CD14-positive monocyte (primary cell): Measurements from ENCODE around the gene TMEM252. TPM values are rescaled to one million over a fixed set of nuclear protein-coding genes. Genes with fewer than 3 reads are reported as not detected.

ENCODE experiments used
- DNase-seq, 3 donors: peaks; one replicate each; pipeline ENCODE4 v3.0.0-alpha.2; 2011 to 2022
- H2AFZ ChIP-seq: 2 replicates; pipeline ENCODE4 v1.6.0; 2012; ENCODE audit warnings: mild to moderate bottlenecking, low read depth, low read length, inconsistent platforms; ENCODE audit not compliant: insufficient read depth, poor library complexity, severe bottlenecking
- H3K27ac ChIP-seq, 2 donors: 1 replicate in 1 of 2; 2 replicates in 1 of 2; pipeline ENCODE4 v1.5.1; 2012 to 2013; ENCODE audit warnings: low read length in 2 of 2, control low read depth in 1 of 2, inconsistent platforms in 1 of 2, low read depth in 1 of 2, mild to moderate bottlenecking in 1 of 2
- H3K27me3 ChIP-seq, 2 donors: one replicate each; pipeline versions ENCODE4 v1.6.0 to v1.6.1; 2011 to 2013; ENCODE audit warnings: low read length in 2 of 2; ENCODE audit not compliant: control insufficient read depth in 2 of 2, insufficient read depth in 2 of 2
- H3K36me3 ChIP-seq, 2 donors: replicated peaks in 1 of 2; 1 replicate in 1 of 2; 2 replicates in 1 of 2; pipeline versions ENCODE4 v1.5.1 to v1.6.1; 2012 to 2013; ENCODE audit warnings: low read length in 2 of 2, control low read depth in 1 of 2, inconsistent platforms in 1 of 2, mild to moderate bottlenecking in 1 of 2; ENCODE audit not compliant: insufficient read depth in 2 of 2, control insufficient read depth in 1 of 2
- H3K4me1 ChIP-seq, 2 donors: 1 replicate in 1 of 2; 2 replicates in 1 of 2; pipeline versions ENCODE4 v1.5.1 to v1.6.1; 2012 to 2013; ENCODE audit warnings: low read length in 2 of 2, control low read depth in 1 of 2, inconsistent platforms in 1 of 2, mild to moderate bottlenecking in 1 of 2, moderate library complexity in 1 of 2; ENCODE audit not compliant: insufficient read depth in 2 of 2, control insufficient read depth in 1 of 2
- H3K4me2 ChIP-seq: replicated peaks from 2 replicates; pipeline ENCODE3; 2012; ENCODE audit warnings: low read length, moderate library complexity, mild to moderate bottlenecking; ENCODE audit not compliant: poor library complexity, severe bottlenecking; ENCODE audit errors: extremely low read depth
- H3K4me3 ChIP-seq, 3 experiments: fragments of 200-600 bp in 1 of 3; sonication (generic) in 1 of 3; replicated peaks in 1 of 3; 1 replicate in 2 of 3; 2 replicates in 1 of 3; pipeline ENCODE4 v1.5.1; 2011 to 2013; ENCODE audit warnings: low read length in 3 of 3, mild to moderate bottlenecking in 3 of 3, control low read depth in 2 of 3, low read depth in 2 of 3, inconsistent platforms in 1 of 3, moderate library complexity in 1 of 3
- H3K79me2 ChIP-seq: 2 replicates; pipeline ENCODE4 v1.6.0; 2012; ENCODE audit warnings: mild to moderate bottlenecking, control low read depth, inconsistent platforms, low read length, moderate library complexity; ENCODE audit not compliant: insufficient read depth
- H3K9ac ChIP-seq: 2 replicates; pipeline ENCODE4 v1.6.0; 2017; ENCODE audit warnings: low read length, mild to moderate bottlenecking; ENCODE audit not compliant: insufficient read depth, poor library complexity, severe bottlenecking
- H3K9me3 ChIP-seq, 2 donors: replicated peaks in 1 of 2; 1 replicate in 1 of 2; 2 replicates in 1 of 2; pipeline versions ENCODE4 v1.5.1 to v1.6.1; 2012 to 2013; ENCODE audit warnings: low read length in 2 of 2, control low read depth in 1 of 2; ENCODE audit not compliant: control insufficient read depth in 1 of 2, insufficient read depth in 1 of 2
- H4K20me1 ChIP-seq: 2 replicates; pipeline ENCODE4 v1.6.0; 2012; ENCODE audit warnings: mild to moderate bottlenecking, low read length, control low read depth, moderate library complexity; ENCODE audit not compliant: insufficient read depth
- H3K27ac Mint-ChIP-seq, 7 donors: one replicate each; pipeline ENCODE4 v1.8.0; 2020; ENCODE audit warnings: mild to moderate bottlenecking in 7 of 7, mixed read lengths in 7 of 7, moderate library complexity in 6 of 7, inconsistent platforms in 2 of 7
- H3K27me3 Mint-ChIP-seq, 3 donors: one replicate each; pipeline ENCODE4 v1.8.0; 2021 to 2022; ENCODE audit warnings: low read depth in 3 of 3, mild to moderate bottlenecking in 3 of 3, mixed read lengths in 3 of 3, moderate library complexity in 3 of 3, inconsistent platforms in 1 of 3
- H3K36me3 Mint-ChIP-seq, 2 donors: one replicate each; pipeline ENCODE4 v1.8.0; 2020; ENCODE audit warnings: mixed read lengths in 2 of 2, inconsistent platforms in 1 of 2, mild to moderate bottlenecking in 1 of 2
- H3K4me1 Mint-ChIP-seq: one replicate; pipeline ENCODE4 v1.8.0; 2020; ENCODE audit warnings: mild to moderate bottlenecking, mixed read lengths
- H3K4me3 Mint-ChIP-seq, 2 donors: one replicate each; pipeline ENCODE4 v1.8.0; 2020; ENCODE audit warnings: mild to moderate bottlenecking in 2 of 2, mixed read lengths in 2 of 2, moderate library complexity in 1 of 2
- H3K9me3 Mint-ChIP-seq, 7 donors: one replicate each; pipeline ENCODE4 v1.8.0; 2020 to 2022; ENCODE audit warnings: mixed read lengths in 7 of 7, mild to moderate bottlenecking in 6 of 7, moderate library complexity in 6 of 7, inconsistent platforms in 2 of 7
- CTCF ChIP-seq: fragments of 200-600 bp; IDR thresholded peaks from one replicate; pipeline ENCODE4 v1.8.0; 2022; ENCODE audit warnings: antibody characterized with exemption, mild to moderate bottlenecking
- WGBS: methylation state at CpG from one replicate; pipeline ENCODE4 v1.1.5; 2013; ENCODE audit warnings: missing lambda C conversion rate; ENCODE audit not compliant: insufficient coverage; 5-methylcytosine and 5-hydroxymethylcytosine counted together
- intact Hi-C, 2 donors: fragments of 100-400 bp; cut with micrococcal nuclease; formaldehyde crosslinking; loops; one replicate each; pipeline versions ENCODE4 v1.15.0 to v1.15.1; 2023
- polyA plus RNA-seq, 3 donors: library from polyadenylated mRNA; depleted of rRNA in 1 of 3; unstranded in 2 of 3; stranded (reverse) in 1 of 3; fragments of 300-500 nt in 2 of 3; fragments of >200 nt in 1 of 3; fragmentation: Illumina TruSeq in 2 of 3; gene quantifications; 1 replicate in 2 of 3; 2 replicates in 1 of 3; pipeline ENCODE4 v1.2.3, GENCODE V29; 2012 to 2021

Gene TMEM252
- polyA plus RNA-seq, 3 donors, result not detected

GRCh38 chr9:68584189-68585033 lies 43.7 kb upstream of the TMEM252 start:
- no peaks in the 10 kb centered on the region for H3K36me3 Mint-ChIP-seq
- H3K27ac ChIP-seq, result no peak overlapping the region
- H4K20me1 ChIP-seq, result no peaks in the 10 kb centered on the region
- H3K9me3 ChIP-seq, result no peaks in the 10 kb centered on the region
- H3K27me3 ChIP-seq, result no peaks in the 10 kb centered on the region
- H3K9me3 Mint-ChIP-seq, result peaks cover 0 to 11% (median 2%) of the 10 kb centered on the region in 7 donors
- TF ChIP-seq CTCF, result peak; percentile 98
- no peaks in the 10 kb centered on the region for H3K36me3 ChIP-seq
- H3K4me3 Mint-ChIP-seq, result no peak overlapping the region
- 33% methylated on average over 3 of the region's 16 CpGs for WGBS
- H3K27ac Mint-ChIP-seq, result no peak overlapping the region
- H3K9ac ChIP-seq, result no peak overlapping the region
- peaks cover 5 to 8% of the 10 kb centered on the region in 2 donors for H3K4me1 ChIP-seq
- no peak overlapping the region for H3K4me3 ChIP-seq
- H3K4me2 ChIP-seq, result no peak overlapping the region
- H3K4me1 Mint-ChIP-seq, result peaks cover 6% of the 10 kb centered on the region
- no peaks in the 10 kb centered on the region for H3K79me2 ChIP-seq
- peak; percentile 79 to 88 (median 87) for DNase-seq
- intact Hi-C loops, result loop anchor here (2.0 to 10.0 kb wide), 3 partner anchors 414 to 440 kb away; no protein-coding TSS in a partner anchor
- H2AFZ ChIP-seq, result no peak overlapping the region
- peaks cover 0 to 4% (median 2%) of the 10 kb centered on the region in 3 donors for H3K27me3 Mint-ChIP-seq

DNA sequence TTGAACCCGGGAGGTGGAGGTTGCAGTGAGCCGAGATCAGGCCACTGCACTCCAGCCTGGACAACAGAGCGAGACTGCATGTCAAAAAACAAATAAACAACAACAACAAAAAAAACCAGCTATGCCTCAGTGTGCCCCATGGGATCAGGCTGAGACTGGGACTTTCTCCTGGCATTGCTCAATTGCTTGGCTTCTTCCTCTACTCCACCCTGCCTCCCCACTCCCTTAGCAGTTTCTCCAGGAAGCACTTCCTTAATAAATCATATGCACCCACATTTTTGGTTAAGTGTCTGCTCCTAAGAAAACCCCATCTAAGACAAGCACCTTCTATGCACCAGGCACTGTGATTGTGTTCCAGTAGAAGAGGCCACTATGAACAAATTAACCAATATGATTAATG lies 41.0 kb upstream of the TMEM252 start:
- intact Hi-C loops, result loop anchor here (5.0 to 10.0 kb wide), 2 partner anchors 421 to 443 kb away; no protein-coding TSS in a partner anchor
- WGBS, result no CpG with 5 or more reads among the region's 3 CpGs

More for the DNA sequence above, 41.0 kb upstream of the TMEM252 start:
- no peak overlapping the region for H3K9ac ChIP-seq
- no peaks in the 10 kb centered on the region for H3K36me3 ChIP-seq
- no peaks in the 10 kb centered on the region for H3K9me3 Mint-ChIP-seq
- no peak overlapping the region for H3K4me2 ChIP-seq
- no peaks in the 10 kb centered on the region for H3K9me3 ChIP-seq
- DNase-seq, result no peak
- no peak overlapping the region for H3K27ac Mint-ChIP-seq
- no peak overlapping the region for H3K27ac ChIP-seq
- no peaks in the 10 kb centered on the region for H3K79me2 ChIP-seq
- peaks cover 14 to 21% of the 10 kb centered on the region in 2 donors for H3K4me1 ChIP-seq
- H3K4me1 Mint-ChIP-seq, result peaks cover 17% of the 10 kb centered on the region
- H3K4me3 Mint-ChIP-seq, result no peak overlapping the region
- no peaks in the 10 kb centered on the region for H4K20me1 ChIP-seq
- H2AFZ ChIP-seq, result no peak overlapping the region
- peaks cover 0 to 4% (median 3%) of the 10 kb centered on the region in 3 donors for H3K27me3 Mint-ChIP-seq
- H3K27me3 ChIP-seq, result no peaks in the 10 kb centered on the region
- H3K36me3 Mint-ChIP-seq, result no peaks in the 10 kb centered on the region
- H3K4me3 ChIP-seq, result no peak overlapping the region
- no peak for TF ChIP-seq CTCF
